Right ventricle myocardium inferior (tissue), 1 donor: Measurements from ENCODE around the gene AREL1. TPM values are rescaled to one million over a fixed set of nuclear protein-coding genes. Genes with fewer than 3 reads are reported as not detected.
"Not testable (repeated sequence)": the region's sequence is repeated elsewhere in the genome, so short reads cannot be mapped to it uniquely, and the experiment has no call there.

Source experiments
- ATAC-seq: fragments of 200-7000 bp; cut with Tn5 transposase; one replicate; pipeline ENCODE4 v1.9.1; 2020; ENCODE audit warnings: mild to moderate bottlenecking, moderate library complexity
- DNase-seq: peaks from one replicate; pipeline ENCODE4 v3.0.0; 2021; ENCODE audit errors: missing footprints
- intact Hi-C: fragments of 100-400 bp; cut with DNase I; formaldehyde crosslinking; loops from one replicate; pipeline ENCODE4 v1.11.0; 2022
- long read RNA-seq: library from polyadenylated mRNA; unstranded; transcript quantifications from one replicate; pipeline ENCODE4 v2.0.0, GENCODE V29; 2021
- total RNA-seq: library from RNA; stranded (reverse); fragmentation: NEBNext Ultra II Directional; extraction: Animal tissue kit (Norgen Biotek cat#: 25700); gene quantifications from one replicate; pipeline ENCODE4 v1.2.1, GENCODE V29; 2021
- donor health status: DM: no; HTN: yes; CAD: no; lungs with severe emphysema.

The AREL1 gene
- total RNA-seq: 22.7 TPM
- long read RNA-seq, full-length matches to known transcripts: 1 of 12 reads
- long read RNA-seq, partial matches to known transcripts: 8 of 12 reads
- long read RNA-seq, other reads (novel, unspliced or antisense): 3 of 12 reads

DNA sequence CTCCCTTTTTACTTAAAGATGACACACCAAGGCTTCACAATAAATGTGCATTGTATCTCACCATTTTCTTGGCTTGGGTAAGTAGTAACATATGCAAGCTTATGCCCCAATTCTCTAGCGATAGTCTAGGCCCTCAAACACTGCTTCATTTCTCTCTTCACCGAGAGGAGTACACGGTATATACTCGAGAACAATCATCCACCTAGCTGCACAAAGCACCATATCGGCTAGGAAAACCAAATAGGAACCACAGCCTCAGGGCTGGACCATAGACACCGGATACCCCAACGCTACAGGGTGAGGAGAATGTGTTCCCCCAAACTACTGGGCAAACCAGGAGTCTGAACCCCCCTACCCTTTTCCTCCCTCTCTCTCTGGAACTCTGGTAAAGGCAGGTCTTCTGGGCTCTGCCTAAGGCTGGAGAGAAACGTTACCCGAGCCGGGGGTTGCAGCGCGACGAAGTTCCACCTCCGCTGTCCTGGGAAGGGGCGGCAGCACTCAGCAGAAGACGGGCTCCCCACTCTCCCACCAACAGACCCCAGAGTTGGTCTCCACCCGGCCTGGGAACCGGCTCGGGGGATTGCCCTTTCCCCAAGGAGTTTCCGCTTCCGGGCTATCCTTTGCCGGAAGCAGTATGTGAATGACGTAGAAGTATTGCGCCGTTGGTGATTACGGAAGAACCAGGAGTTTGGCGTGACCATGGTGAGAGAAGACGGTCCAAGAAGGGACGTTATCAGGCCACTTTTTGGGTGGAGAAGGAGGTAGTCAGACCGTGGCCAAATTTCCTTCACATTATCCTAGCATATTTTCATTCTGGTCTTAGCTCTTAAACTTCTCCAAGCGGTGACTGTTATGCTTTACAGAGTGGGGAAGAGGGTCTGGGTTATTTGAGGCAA lies at the start of gene AREL1, which contains the start of gene FCF1:
AREL1 (minus strand) TSS at position 582 of the 896 bp plus-strand sequence. CDS start 27,465 bp downstream, outside the sequence.
FCF1 (plus strand) TSS at position 646 of the 896 bp plus-strand sequence; CDS start at position 700, 54 bp downstream.
- ATAC-seq (peak; percentile 98), DNase-seq (peak; percentile 79)
- intact Hi-C loops: loop anchor here (1.0 to 5.0 kb wide), 2 partner anchors 51 to 100 kb away; partner anchors contain the start of genes LTBP2 and YLPM1

- DNase-seq, intact Hi-C loops, ATAC-seq: not testable (repeated sequence)
Measured at GRCh38 chr14:74758505-74758904, 45.6 kb upstream of the AREL1 start.

DNA sequence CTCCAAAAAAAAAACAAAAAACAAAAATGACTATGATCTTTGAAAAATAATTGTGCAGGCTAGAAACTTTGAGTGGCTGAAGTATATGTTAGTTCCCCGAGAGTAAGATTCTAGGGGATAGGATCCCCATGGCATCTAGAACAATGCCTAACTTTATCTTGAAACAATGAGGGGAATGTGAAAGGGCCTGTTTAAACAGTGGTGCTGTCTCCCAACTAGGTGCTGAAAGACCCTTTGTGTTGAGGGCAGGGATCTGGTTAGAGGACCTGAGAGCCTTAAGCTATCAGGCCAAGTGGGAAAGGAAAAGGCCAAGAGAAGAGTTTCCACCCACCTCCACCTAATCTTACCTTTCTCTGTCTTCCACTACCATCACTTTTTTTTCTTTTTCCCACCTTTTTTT lies 43.4 kb upstream of the AREL1 start:
- intact Hi-C loops: no loop called here

GRCh38 chr14:74754899-74755298 lies 42.0 kb upstream of the AREL1 start:
- no peak for DNase-seq
- ATAC-seq: no peak
- intact Hi-C loops: no loop called here

More for the DNA sequence above, 43.4 kb upstream of the AREL1 start:
- no peak for DNase-seq
- ATAC-seq: no peak

GRCh38 chr14:74754157-74754556 lies 41.3 kb upstream of the AREL1 start:
- no peak for DNase-seq
- intact Hi-C loops: no loop called here
- ATAC-seq: no peak

DNA sequence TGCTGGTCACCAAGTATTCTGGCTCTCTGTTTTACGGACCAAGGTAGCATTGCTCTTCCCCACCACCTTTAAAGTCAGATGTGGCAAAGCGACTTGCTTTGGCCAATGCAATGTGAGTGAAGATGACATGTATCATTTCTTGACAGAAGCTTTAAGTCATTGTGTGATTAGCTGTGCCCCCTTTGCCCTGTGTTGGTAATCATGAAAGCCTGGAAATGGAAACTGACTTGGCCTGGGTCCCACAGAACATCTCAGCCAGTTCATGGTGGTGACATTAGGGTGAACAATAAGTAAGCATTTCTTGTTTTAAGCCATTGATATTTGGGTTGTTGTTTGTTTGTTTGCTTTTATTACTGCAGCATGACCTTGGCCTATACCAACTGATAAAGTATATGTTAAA lies 34.4 kb upstream of the AREL1 start:
- ATAC-seq (no peak), DNase-seq (no peak)
- intact Hi-C loops: no loop called here

DNA sequence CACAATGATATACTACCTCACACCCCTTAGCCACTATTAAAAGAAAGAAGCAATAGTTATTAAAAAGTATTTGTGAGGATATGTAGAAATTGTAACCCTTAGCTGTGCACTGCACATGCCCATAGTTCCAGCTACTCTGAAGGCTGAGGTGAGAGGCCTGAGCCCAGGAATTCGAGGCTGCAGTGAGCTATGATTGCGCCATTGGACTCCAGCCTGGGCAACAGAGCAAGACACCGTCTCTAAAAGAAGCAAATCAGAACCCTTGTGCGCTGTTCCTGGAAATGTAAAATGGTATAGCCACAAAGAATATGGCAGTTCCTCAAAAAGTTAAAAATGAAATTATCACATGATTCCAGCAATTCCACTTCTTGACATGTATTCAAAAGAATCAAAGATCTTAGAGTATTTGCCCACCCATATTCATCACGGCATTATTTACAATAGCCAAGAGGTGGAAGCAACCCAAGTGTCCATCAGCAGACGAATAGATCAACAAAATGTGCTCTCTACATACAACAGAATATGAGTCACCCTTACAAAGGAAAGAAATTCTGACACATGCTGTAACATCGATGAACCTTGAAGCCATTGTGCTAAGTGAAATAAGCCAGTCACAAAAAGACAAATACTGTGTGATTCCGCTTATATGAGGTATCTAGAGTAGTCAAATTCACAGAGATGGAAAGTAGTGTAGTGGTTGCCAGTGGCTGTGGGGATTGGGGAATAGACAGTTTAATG lies 26.6 kb upstream of the AREL1 start:
- intact Hi-C loops: no loop called here
- DNase-seq: no peak
- no peak for ATAC-seq

- intact Hi-C loops: no loop called here
- no peak for ATAC-seq
- DNase-seq: no peak
Measured at GRCh38 chr14:74737753-74738325, 25.0 kb upstream of the AREL1 start.

- intact Hi-C loops: no loop called here
- ATAC-seq (no peak), DNase-seq (no peak)
Measured at GRCh38 chr14:74735125-74735524, 22.2 kb upstream of the AREL1 start.

DNA sequence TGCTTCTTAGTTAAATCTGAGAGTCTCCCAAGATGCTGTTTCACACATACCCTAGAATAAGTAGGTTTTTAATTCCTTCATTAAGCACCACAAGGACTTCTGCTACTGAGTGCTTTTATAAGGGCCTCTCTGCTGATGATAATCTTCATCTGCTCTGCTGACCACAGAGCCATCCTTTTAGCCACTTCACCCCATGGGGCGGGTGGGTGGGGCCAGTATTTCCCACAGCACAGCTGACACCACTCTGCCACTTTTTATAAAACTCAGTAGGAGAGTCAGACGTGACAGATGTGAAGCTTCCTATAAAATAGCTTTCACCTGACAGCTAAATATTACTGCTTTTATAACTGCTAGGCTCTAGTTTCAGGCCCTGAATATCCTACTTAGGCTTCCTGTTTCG lies 20.3 kb upstream of the AREL1 start:
- DNase-seq: no peak
- ATAC-seq: no peak
- intact Hi-C loops: no loop called here

- DNase-seq: no peak
- ATAC-seq: no peak
- intact Hi-C loops: no loop called here
Measured at GRCh38 chr14:74732387-74732786, 19.5 kb upstream of the AREL1 start.

DNA sequence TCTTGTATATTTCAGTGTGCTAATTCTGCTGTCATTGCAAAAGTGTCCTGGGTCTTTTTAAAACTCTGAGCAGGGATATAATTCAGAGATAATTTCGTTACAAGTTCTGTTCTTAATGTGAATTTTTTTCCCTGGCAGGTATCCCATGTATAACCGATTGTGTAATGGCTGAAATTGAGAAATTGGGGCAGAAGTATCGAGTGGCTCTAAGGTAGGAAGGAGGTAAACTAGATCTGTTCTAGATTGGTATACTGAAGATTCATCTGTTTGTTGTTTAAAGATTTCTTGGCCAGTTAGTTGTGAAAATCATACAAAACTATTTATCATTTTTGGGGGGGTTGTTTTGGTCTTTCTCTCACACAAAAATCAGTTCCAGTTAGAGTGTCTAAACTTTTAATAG lies 10.3 kb upstream of the AREL1 start:
- DNase-seq (no peak), ATAC-seq (no peak)
- intact Hi-C loops: no loop called here

GRCh38 chr14:74720526-74720925 lies 7.6 kb upstream of the AREL1 start:
- no peak for ATAC-seq
- no peak for DNase-seq
- intact Hi-C loops: no loop called here

GRCh38 chr14:74713395-74713735 lies 485 bp upstream of the AREL1 start:
- no peak for DNase-seq
- intact Hi-C loops: loop anchor here (1.0 to 5.0 kb wide), 2 partner anchors 50 to 101 kb away; partner anchors contain the start of genes LTBP2 and YLPM1
- no peak for ATAC-seq

DNA sequence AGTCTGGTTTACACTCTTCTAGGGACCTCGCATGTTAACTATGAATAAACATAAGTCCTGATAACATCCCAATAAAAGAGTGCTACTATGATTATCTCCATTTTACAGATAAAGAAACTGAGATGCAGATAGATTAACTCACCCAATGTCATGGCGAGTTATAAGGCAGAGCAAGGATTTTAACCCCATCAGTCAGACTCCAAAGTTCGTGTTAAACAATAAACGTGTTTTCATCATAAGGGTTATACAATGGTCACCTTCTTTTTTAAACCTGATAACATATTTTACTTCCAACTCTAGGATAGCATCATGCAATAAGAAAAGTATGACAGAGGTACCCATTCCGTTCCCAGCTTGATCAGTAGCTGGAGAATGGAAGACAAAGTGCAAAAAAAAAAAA lies 1.2 kb downstream of the AREL1 start:
- no peak for ATAC-seq
- intact Hi-C loops: loop anchor here (5.0 kb wide), 1 partner anchor 99 kb away; the partner anchor contains the start of gene LTBP2

GRCh38 chr14:74710480-74710879 lies 2.4 kb downstream of the AREL1 start:
- DNase-seq (no peak), ATAC-seq (no peak)
- intact Hi-C loops: loop anchor here (5.0 kb wide), 1 partner anchor 98 kb away; the partner anchor contains the start of gene LTBP2

More for the DNA sequence above, 1.2 kb downstream of the AREL1 start:
- no peak for DNase-seq

DNA sequence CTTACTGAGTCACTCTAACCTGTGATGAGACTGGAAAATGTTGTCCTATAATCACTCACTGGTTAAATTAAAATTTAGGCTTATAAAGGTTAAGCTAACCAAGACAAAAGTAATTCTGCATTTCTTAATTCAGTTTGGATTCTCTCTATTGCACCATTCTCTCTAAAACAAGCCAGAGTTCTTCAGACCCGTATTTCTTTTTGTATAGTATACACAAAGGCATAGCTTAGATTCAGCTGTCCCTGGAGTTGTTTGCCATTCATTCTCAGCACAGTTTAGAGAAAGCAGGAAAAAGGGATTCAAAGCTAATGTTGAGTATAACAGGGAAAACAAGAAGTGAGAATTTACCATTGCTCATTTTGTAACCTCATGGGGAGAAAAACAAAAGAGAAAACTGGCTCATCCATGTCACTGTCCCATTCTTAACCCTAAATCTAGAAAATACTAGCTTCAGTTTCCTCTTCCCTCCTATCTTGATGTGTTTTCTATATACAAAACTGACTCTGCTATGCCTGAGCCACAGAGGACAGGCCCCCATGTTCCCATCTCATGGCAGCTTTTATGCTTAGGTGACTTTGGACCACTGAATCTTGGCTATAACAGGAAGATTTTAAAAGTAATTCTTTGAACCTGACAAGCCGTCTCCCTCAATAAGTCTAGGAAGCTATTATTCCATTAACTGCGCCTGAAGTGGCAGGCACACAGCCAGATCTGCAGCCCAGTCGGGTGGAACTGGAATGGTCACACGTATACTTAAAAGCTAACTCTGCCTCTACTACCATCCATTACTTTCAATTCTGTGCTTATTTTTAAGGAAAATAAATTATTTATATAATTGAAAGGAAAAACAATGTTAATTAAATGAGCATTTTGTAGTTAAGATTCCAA lies 7.0 kb downstream of the AREL1 start:
- intact Hi-C loops: no loop called here

GRCh38 chr14:74704656-74705055 lies 8.2 kb downstream of the AREL1 start:
- DNase-seq: no peak
- intact Hi-C loops: no loop called here
- ATAC-seq: no peak

More for the DNA sequence above, 7.0 kb downstream of the AREL1 start:
- ATAC-seq (no peak), DNase-seq (no peak)
